AG09319 (cell line): Measurements from ENCODE around the gene SUPT3H.

ENCODE experiments used
- DNase-seq: peaks from one replicate; pipeline ENCODE4 v3.0.0-alpha.2; 2010; ENCODE audit warnings: low read depth; ENCODE audit errors: extremely low read depth
- CTCF ChIP-seq: IDR thresholded peaks from 2 replicates; pipeline ENCODE4 v1.5.1; 2011; ENCODE audit warnings: low read depth, mild to moderate bottlenecking, inconsistent platforms, low read length, moderate library complexity

Gene SUPT3H

GRCh38 chr6:44940367-44940766, 437.4 kb downstream of the SUPT3H start:
- TF ChIP-seq CTCF = no peak
- DNase-seq = no peak

- no peak for DNase-seq
- TF ChIP-seq CTCF = no peak
Observed at GRCh38 chr6:44935693-44936300, 441.9 kb downstream of the SUPT3H start.

GRCh38 chr6:44933108-44933507, 444.6 kb downstream of the SUPT3H start:
- no peak for TF ChIP-seq CTCF
- no peak for DNase-seq

- TF ChIP-seq CTCF = no peak
- no peak for DNase-seq
Observed at GRCh38 chr6:44932651-44933091, 445.1 kb downstream of the SUPT3H start.

- no peak for DNase-seq
Observed at GRCh38 chr6:44931385-44931784, 446.3 kb downstream of the SUPT3H start.

GRCh38 chr6:44926556-44926955, 451.2 kb downstream of the SUPT3H start:
- no peak for TF ChIP-seq CTCF
- no peak for DNase-seq

More at GRCh38 chr6:44931385-44931784, 446.3 kb downstream of the SUPT3H start:
- no peak for TF ChIP-seq CTCF

- DNase-seq = no peak
- no peak for TF ChIP-seq CTCF
Observed at GRCh38 chr6:44925100-44925739, 452.5 kb downstream of the SUPT3H start.
